HG03066 (cell line): Measurements from ENCODE around the gene MTTP.

Experiments used
- ATAC-seq: cut with Tn5 transposase; IDR thresholded peaks from one replicate; pipeline ENCODE4 v1.9.1; 2021; ENCODE audit warnings: low read depth; ENCODE audit not compliant: unreplicated experiment

MTTP gene

GRCh38 chr4:99591757-99592156 is 17.1 kb downstream of the MTTP start:
- no peak for ATAC-seq

GRCh38 chr4:99593781-99594641 is 19.4 kb downstream of the MTTP start:
- ATAC-seq: peak; percentile 77

GRCh38 chr4:99594818-99595217 is 20.2 kb downstream of the MTTP start:
- ATAC-seq: no peak

GRCh38 chr4:99606716-99607115 is 32.1 kb downstream of the MTTP start:
- ATAC-seq: no peak

- ATAC-seq: no peak
These were observed 33.8 kb downstream of the MTTP start for GRCh38 chr4:99608417-99608816.

- no peak for ATAC-seq
These were observed 36.1 kb downstream of the MTTP start for GRCh38 chr4:99610605-99611175.

- ATAC-seq: no peak
These were observed 37.7 kb downstream of the MTTP start for GRCh38 chr4:99612281-99612680.

GRCh38 chr4:99612704-99613103 is 38.1 kb downstream of the MTTP start:
- no peak for ATAC-seq

GRCh38 chr4:99614491-99614890 is 39.9 kb downstream of the MTTP start:
- ATAC-seq: no peak

GRCh38 chr4:99615170-99615820 is 40.7 kb downstream of the MTTP start:
- no peak for ATAC-seq

- ATAC-seq: no peak
These were observed 42.8 kb downstream of the MTTP start for GRCh38 chr4:99617374-99617773.

- ATAC-seq: no peak
These were observed 47.7 kb downstream of the MTTP start for GRCh38 chr4:99622341-99622740.

GRCh38 chr4:99624141-99624719 is 49.6 kb downstream of the MTTP start:
- no peak for ATAC-seq

- no peak for ATAC-seq
These were observed 50.7 kb downstream of the MTTP start for GRCh38 chr4:99625369-99625768.

GRCh38 chr4:99628040-99628439 is 53.4 kb downstream of the MTTP start:
- no peak for ATAC-seq

- no peak for ATAC-seq
These were observed 55.4 kb downstream of the MTTP start for GRCh38 chr4:99629962-99630554.

GRCh38 chr4:99630857-99631360 is 56.3 kb downstream of the MTTP start:
- no peak for ATAC-seq

- ATAC-seq: no peak
These were observed 59.1 kb downstream of the MTTP start for GRCh38 chr4:99633772-99634171.

- no peak for ATAC-seq
These were observed 60.2 kb downstream of the MTTP start for GRCh38 chr4:99634742-99635360.

GRCh38 chr4:99635601-99636000 is 61.0 kb downstream of the MTTP start:
- no peak for ATAC-seq
